Cardiac ventricle fibroblast (primary cell): ENCODE measurements around the gene SULF2. TPM values are rescaled to one million over a fixed set of nuclear protein-coding genes. Genes with fewer than 3 reads are reported as not detected.

ENCODE experiments used
- total RNA-seq: library from RNA; depleted of rRNA; stranded (reverse); fragments of >200 nt; gene quantifications from 2 replicates; pipeline ENCODE4 v1.2.3, GENCODE V29; 2015

Gene SULF2
- total RNA-seq, result 16.9 and 30.5 TPM in 2 replicates

DNA sequence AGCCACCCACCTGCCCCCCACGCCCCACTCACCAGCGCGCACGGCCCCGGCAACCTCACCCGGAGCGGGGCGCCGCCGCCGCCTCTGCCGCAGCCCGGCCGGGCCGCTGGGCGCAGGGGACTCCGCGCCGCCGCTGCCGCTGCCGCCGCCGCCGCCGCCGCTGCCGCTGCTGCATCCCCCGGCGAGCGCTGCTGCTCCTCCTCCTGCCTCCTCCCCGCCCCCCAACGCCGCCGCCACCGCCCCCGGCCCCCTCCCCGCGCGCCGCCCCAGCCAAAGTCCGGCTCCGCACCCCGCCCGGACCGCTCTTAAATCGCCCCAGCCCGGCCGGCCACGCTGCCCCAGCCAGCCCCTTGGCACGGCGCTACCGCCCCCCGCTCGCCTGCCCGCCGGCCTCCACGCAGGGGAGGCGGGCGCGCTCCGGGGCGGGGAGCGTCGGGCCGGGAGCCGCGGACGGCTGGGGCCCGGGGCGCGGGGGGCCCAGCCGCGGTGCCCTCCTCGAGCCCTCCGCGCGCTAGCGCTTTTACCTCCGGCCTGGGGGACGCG is at the start of gene SULF2:
Gene SULF2 (minus strand): TSS at position 171 of the 543 bp plus-strand sequence. CDS start 28,118 bp downstream, outside the sequence.

